HG03045 (cell line): ENCODE data around the gene RASSF10.

Experiments used
- ATAC-seq: cut with Tn5 transposase; IDR thresholded peaks from one replicate; pipeline ENCODE4 v1.9.1; 2021; ENCODE audit warnings: mild to moderate bottlenecking, moderate library complexity; ENCODE audit not compliant: unreplicated experiment

Gene RASSF10

GRCh38 chr11:13053255-13053917 is 44.3 kb downstream of the RASSF10 start:
- no peak for ATAC-seq

- no peak for ATAC-seq
These were observed 45.2 kb downstream of the RASSF10 start for GRCh38 chr11:13054278-13054677.

DNA sequence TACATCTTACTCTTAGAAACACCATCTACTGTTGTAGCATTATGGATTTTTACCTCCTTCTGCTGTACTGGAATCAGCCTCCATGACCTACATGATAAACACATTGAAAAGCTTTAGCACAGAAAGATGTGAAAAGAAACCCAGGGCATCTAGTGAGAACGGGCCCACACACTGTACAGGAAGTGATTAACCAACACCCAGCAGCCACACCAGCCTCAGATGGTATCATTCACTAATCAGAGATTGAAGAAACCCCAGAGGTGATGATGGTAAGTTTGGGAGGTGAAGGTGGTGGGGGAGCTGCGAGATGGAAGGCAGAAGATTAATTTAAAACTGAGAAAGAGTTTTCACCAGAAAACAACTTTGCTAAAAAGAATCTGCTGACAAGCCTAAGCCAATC is 46.1 kb downstream of the RASSF10 start:
- ATAC-seq, result no peak

DNA sequence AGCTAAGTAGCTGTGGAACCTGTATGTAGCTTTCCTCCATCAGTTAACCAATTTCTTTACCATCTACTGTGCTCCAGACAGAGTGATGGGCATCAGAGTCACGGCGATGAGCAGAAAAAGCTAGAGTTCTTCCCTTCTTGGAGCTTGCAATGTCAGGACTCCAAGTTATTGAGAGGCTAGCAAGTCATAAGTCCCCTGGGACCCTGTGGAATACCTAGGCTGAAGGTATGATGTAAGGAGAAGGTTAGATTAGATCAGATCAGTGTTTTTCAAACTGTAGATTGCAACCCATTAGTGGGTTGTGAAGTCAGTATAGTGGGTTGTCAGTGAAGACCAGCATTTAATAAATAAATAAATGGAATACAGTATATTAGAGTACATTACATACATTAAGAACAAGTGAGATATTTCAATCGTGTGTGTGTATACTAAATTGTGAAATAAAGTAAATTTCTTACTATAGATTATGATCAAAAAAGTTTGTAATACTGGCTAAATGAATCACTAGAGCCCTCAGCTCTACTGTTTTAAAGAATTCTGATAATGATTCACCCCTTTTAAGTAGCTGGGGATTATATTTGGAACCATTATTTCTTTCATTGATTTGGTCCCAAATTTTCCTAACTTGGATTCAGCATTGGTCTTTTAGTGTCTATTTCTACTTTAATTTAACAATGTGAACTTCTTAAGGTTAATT is 52.3 kb downstream of the RASSF10 start:
- no peak for ATAC-seq
